22Rv1 (cell line): ENCODE results near the gene ASB2.

Experiments used
- H3K27ac ChIP-seq: fragments of 450-650 bp; 2 replicates; pipeline ENCODE4 v1.5.1; 2017
- ZFX ChIP-seq: fragments of 450-650 bp; IDR thresholded peaks from 2 replicates; pipeline ENCODE4 v1.6.1; 2017; ENCODE audit warnings: antibody characterized with exemption, borderline replicate concordance
- TF ChIP-seq, protein P1 (sequence below): fragments of 450-650 bp; IDR thresholded peaks from 2 replicates; pipeline ENCODE4 v1.5.1; 2017; ENCODE audit warnings: mild to moderate bottlenecking

ASB2 gene, protein sequence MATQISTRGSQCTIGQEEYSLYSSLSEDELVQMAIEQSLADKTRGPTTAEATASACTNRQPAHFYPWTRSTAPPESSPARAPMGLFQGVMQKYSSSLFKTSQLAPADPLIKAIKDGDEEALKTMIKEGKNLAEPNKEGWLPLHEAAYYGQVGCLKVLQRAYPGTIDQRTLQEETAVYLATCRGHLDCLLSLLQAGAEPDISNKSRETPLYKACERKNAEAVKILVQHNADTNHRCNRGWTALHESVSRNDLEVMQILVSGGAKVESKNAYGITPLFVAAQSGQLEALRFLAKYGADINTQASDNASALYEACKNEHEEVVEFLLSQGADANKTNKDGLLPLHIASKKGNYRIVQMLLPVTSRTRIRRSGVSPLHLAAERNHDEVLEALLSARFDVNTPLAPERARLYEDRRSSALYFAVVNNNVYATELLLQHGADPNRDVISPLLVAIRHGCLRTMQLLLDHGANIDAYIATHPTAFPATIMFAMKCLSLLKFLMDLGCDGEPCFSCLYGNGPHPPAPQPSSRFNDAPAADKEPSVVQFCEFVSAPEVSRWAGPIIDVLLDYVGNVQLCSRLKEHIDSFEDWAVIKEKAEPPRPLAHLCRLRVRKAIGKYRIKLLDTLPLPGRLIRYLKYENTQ

DNA sequence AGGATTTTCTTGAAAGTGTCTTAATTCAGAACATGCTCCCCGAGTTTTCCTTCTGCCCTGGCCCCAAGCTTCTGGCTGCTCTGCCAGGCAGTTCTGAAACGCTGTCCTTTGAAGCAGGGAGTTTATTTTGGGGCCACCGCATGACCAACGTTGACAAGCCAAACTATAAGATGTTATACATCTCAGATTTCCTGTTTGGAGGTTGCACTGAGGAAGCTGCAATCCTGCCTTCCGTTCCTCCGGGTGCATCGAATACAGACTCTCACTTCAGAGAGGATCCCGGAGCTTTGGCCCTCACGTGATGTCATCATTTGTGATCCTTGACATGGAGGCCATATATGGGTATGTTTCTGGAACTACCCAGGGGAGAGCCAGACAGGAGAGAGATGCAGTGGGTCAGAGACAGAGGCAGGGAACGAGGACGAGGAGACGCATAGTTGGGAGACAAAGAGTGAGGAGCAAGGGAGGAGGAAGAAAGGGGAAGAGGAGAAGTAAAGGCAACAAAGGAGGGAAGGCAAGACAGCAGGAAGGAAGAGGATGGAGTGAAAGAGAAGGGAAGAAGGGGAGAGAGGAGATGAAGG lies at the start of gene ASB2:
Gene ASB2, minus strand, starts transcription at position 94 of the 581 bp plus-strand sequence. CDS start 12,031 bp downstream, outside the sequence.
- H3K27ac ChIP-seq, result no peak within 1 kb of the TSS
- TF ChIP-seq, protein P1, sequence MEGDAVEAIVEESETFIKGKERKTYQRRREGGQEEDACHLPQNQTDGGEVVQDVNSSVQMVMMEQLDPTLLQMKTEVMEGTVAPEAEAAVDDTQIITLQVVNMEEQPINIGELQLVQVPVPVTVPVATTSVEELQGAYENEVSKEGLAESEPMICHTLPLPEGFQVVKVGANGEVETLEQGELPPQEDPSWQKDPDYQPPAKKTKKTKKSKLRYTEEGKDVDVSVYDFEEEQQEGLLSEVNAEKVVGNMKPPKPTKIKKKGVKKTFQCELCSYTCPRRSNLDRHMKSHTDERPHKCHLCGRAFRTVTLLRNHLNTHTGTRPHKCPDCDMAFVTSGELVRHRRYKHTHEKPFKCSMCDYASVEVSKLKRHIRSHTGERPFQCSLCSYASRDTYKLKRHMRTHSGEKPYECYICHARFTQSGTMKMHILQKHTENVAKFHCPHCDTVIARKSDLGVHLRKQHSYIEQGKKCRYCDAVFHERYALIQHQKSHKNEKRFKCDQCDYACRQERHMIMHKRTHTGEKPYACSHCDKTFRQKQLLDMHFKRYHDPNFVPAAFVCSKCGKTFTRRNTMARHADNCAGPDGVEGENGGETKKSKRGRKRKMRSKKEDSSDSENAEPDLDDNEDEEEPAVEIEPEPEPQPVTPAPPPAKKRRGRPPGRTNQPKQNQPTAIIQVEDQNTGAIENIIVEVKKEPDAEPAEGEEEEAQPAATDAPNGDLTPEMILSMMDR, result no peak
- no peak for TF ChIP-seq ZFX

DNA sequence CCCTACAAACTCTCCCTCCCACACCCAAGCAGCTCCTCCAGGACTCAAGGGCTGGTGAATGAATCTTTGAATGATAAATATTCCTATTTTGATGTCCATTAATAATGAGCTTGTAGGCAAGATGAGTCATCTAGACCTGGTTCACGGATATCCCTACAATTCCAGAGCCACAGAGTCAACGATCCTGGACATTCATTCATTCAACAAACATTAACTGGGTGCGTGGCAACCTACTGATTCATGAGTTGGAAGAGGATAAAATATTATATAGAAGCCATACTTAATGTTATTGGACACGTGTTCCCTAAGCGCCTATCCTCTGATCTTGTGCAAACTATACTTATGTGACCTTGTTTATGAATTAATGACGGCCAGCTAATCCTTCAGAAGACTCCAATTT lies 49.4 kb upstream of the ASB2 start:
- no peak for TF ChIP-seq ZFX
- TF ChIP-seq, protein P1, result no peak
- no peak overlapping the region for H3K27ac ChIP-seq

DNA sequence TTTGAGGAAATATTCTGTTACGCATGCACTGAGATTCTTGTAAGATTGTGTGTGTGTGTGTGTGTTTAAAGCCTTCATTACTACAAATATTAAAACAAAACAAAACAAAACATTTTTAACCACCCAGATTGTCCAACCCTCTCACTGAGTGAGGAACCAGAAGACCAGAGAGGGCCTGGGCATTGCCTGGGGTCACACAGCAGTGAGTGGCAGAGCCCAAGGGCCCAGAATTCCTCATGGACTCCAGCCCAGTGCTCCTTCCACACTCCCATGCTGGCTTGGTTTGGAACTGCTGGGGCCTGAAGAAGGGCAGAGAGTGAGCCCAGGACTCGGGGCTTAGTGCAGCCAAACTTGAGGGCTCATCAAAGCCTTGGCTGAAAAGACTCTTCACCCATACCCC lies 48.2 kb upstream of the ASB2 start:
- H3K27ac ChIP-seq, result no peak overlapping the region
- no peak for TF ChIP-seq ZFX
- TF ChIP-seq, protein P1, result no peak

DNA sequence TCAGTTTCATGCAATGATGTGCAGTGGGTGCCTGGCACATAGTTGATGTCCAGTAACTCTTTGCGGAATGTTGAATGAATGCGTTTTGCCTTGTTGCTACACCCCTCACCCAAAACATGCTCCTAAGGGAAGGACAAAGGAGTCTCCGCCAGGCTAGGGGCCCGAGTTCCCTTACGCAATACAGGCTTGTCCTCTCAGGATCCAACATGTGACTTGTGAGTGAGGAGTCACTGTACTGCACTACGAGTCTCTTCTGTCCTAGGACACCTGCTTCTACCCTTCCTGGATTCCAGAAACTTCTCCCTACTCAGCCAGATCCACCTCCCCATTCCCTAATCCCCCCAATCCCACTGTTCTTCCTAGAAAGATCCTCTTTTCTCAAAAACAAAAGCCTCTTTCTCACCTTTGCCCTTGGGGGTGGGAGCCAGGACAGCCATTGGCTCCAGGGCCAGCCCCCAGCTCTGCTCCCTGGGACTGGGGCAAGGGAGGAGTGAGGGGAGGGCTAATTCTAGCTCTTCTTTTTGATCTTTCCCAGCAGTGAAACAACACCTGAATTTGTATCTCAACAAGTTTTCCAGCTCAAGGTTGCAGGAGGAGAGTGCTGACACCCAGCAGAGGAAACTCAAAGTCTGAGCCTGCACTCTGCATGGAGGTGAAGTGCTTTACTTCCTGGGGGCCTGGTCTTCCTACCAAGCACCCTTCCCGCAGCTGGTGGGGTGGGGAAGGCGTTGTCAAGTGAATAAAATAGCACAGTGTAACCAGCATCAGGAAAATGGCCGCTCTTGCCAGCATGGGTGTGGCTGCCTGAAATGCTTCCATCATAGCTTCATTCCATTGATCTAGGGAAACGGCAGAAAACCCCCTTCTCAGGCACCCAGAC lies 46.4 kb upstream of the ASB2 start:
- TF ChIP-seq, protein P1, result no peak
- no peak for TF ChIP-seq ZFX
- H3K27ac ChIP-seq, result no peak overlapping the region

DNA sequence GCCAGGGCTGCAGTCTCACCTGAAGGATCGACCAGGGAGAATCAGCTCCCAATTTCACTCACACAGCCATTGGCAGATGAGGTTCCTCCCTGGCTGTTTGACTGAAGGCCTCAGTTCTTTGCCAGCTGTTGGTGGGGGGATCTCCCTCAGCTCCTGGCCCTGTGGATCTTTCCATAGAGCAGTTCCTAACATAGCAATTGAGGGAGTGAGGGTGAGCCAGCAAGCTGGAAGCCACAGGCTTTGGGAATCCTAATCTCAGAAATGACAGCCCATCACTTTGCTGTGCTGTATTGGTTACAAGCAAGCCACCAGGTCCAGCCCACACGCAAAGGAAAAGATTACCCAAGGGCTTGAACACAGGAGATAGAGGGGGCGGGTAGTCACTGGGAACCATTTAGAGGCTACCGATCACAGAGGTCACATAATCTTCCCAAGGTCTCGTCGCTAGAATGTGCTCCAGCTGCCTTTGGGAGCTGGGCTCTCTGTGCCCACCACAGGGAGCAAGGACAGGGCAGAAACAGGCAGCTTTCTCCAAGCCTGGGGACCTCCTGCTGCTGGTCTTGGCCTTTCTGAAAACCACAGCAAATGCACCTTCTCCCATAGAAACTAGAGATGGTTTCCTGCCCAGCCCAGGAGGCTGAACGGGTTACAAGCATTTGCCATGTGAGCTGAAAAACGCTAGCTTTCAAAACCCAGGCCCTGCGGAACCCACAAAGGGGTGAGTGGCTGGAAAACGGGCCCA lies 45.2 kb upstream of the ASB2 start:
- H3K27ac ChIP-seq, result no peak overlapping the region
- TF ChIP-seq, protein P1, result no peak

DNA sequence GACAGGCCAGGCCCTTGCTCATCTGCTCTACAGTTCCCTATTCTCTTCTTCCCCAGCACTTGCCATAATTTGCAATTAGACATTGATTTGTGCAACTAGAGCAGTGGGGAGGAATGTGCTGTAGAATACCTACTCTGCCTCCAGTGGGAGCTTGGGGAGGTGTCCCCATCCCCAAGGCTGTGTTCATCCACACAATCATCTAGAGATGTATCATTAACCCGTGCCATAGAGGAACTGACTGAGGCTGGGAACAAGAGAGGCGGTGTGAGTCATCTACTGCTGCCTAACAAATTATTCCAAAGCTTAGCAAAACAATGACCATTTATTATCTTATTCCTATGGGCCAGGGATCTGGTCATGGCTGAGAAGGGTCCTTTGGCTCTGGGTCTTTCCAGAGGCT lies 44.6 kb upstream of the ASB2 start:
- TF ChIP-seq, protein P1, result no peak
- no peak for TF ChIP-seq ZFX
- H3K27ac ChIP-seq, result no peak overlapping the region
